WTC11 (cell line): ENCODE data around the gene AK9. TPM values are rescaled to one million over a fixed set of nuclear protein-coding genes. Genes with fewer than 3 reads are reported as not detected.

Experiments used
- CBFB ChIP-seq: sonication (generic); formaldehyde crosslinking; IDR thresholded peaks from 2 replicates; pipeline ENCODE4 v1.8.1; 2022; ENCODE audit warnings: mild to moderate bottlenecking, low read depth, missing genetic modification reagents
- ETV6 ChIP-seq: sonication (generic); formaldehyde crosslinking; IDR thresholded peaks from 2 replicates; pipeline ENCODE4 v1.8.1; 2022; ENCODE audit warnings: mild to moderate bottlenecking, missing genetic modification reagents
- HMGA2 ChIP-seq: fragments of 250-450 bp; sonication (Bioruptor Pico); IDR thresholded peaks from 2 replicates; pipeline ENCODE4 v1.4.0; 2021; ENCODE audit warnings: mild to moderate bottlenecking, moderate library complexity
- MXD4 ChIP-seq: fragments of 250-450 bp; sonication (Bioruptor Pico); IDR thresholded peaks from 2 replicates; pipeline ENCODE4 v1.8.0; 2021; ENCODE audit warnings: mild to moderate bottlenecking, moderate library complexity, borderline replicate concordance
- NR2C2 ChIP-seq: sonication (generic); formaldehyde crosslinking; IDR thresholded peaks from 2 replicates; pipeline ENCODE4 v1.8.0; 2022; ENCODE audit warnings: mild to moderate bottlenecking, missing genetic modification reagents
- RELA ChIP-seq: sonication (generic); formaldehyde crosslinking; IDR thresholded peaks from 2 replicates; pipeline ENCODE4 v1.8.1; 2022; ENCODE audit warnings: missing genetic modification reagents, mild to moderate bottlenecking, borderline replicate concordance
- RORB ChIP-seq: fragments of 250-450 bp; sonication (Bioruptor Pico); IDR thresholded peaks from 2 replicates; pipeline ENCODE4 v1.9.0; 2021; ENCODE audit warnings: mild to moderate bottlenecking
- SOX15 ChIP-seq: fragments of 250-450 bp; sonication (Bioruptor Pico); IDR thresholded peaks from 2 replicates; pipeline ENCODE4 v1.9.0; 2021; ENCODE audit warnings: mild to moderate bottlenecking
- TCF7 ChIP-seq: sonication (generic); formaldehyde crosslinking; IDR thresholded peaks from 2 replicates; pipeline ENCODE4 v1.8.0; 2022; ENCODE audit warnings: mild to moderate bottlenecking, low read depth, missing genetic modification reagents, moderate library complexity
- TEAD1 ChIP-seq: sonication (generic); formaldehyde crosslinking; IDR thresholded peaks from 2 replicates; pipeline ENCODE4 v1.8.0; 2022; ENCODE audit warnings: mild to moderate bottlenecking, missing genetic modification reagents
- TEAD4 ChIP-seq: sonication (generic); formaldehyde crosslinking; IDR thresholded peaks from 2 replicates; pipeline ENCODE4 v1.8.0; 2022; ENCODE audit warnings: mild to moderate bottlenecking, missing genetic modification reagents
- ZNF263 ChIP-seq: sonication (generic); formaldehyde crosslinking; IDR thresholded peaks from 2 replicates; pipeline ENCODE4 v1.8.1; 2022; ENCODE audit warnings: low read depth, mild to moderate bottlenecking, moderate library complexity, missing genetic modification reagents
- total RNA-seq: library from RNA; stranded (reverse); gene quantifications from 3 replicates; pipeline ENCODE4 v1.2.3, GENCODE V29; 2021
- TF ChIP-seq, protein P1 (sequence below): fragments of 200-600 bp; IDR thresholded peaks from 2 replicates; pipeline ENCODE4 v1.8.0; 2022; ENCODE audit warnings: antibody characterized with exemption
- TF ChIP-seq, protein P2 (sequence below): sonication (generic); formaldehyde crosslinking; IDR thresholded peaks from 2 replicates; pipeline ENCODE4 v1.8.1; 2022; ENCODE audit warnings: mild to moderate bottlenecking, moderate library complexity, missing genetic modification reagents
- TF ChIP-seq, protein P3 (sequence below): fragments of 250-450 bp; sonication (Bioruptor Pico); IDR thresholded peaks from 2 replicates; pipeline ENCODE4 v2.1.2; 2022; ENCODE audit warnings: mild to moderate bottlenecking, moderate library complexity
- TF ChIP-seq, protein P4 (sequence below): sonication (generic); formaldehyde crosslinking; IDR thresholded peaks from 2 replicates; pipeline ENCODE4 v1.8.1; 2023; ENCODE audit warnings: mild to moderate bottlenecking, missing genetic modification reagents
- TF ChIP-seq, protein P5 (sequence below): sonication (generic); formaldehyde crosslinking; IDR thresholded peaks from 2 replicates; pipeline ENCODE4 v1.8.1; 2023; ENCODE audit warnings: mild to moderate bottlenecking, missing genetic modification reagents
- TF ChIP-seq, protein P6 (sequence below): fragments of 250-450 bp; sonication (Bioruptor Pico); IDR thresholded peaks from 2 replicates; pipeline ENCODE4 v1.9.0; 2021; ENCODE audit warnings: mild to moderate bottlenecking, borderline replicate concordance

AK9 gene
- total RNA-seq, 1 experiment from 2014 or later, result 3.7 TPM

DNA sequence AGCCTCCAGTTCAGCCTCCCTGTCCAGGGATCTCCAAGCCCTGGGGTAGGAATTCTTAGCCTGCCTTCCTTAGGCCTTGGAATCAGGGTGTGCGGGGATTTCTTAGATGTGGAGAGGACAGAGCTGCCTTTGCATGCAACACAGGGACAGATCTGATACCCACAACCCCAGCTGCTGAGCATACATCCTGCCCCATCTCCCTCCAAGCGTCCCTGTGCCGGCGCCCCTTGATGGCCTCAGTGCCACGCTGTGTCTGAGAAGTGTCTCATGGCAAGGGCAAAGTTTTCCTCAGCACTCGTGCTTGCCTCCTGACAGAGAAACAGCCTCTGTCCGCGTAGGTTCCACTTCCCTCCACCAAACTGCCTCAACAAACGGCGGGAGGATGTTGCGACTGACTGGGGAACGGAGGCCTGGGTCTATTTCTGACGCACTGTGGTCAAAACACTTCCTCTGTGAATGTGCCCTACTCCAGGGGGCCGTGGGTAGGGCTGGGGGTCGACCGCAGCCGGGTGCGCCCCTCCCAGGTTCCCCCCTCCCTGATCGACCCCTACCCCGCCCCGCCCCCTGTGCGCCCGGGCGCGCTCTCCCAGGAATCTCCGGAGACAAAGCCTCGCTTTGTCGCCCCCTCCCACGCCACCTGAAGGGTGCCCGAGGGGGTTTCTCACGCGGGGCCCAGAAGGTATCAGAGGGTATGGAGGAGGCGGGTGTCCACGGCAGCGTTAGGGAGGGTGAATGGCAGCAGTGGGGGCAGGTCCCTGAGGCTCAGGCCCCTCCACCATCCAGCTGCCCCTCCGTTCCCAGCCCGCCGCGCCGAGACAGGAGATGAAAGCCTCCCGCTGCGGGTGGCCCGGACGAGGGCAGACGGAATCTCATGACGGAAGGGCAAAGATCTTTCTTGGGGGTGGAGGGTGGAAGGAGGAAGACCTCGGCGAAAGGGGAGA, 236.2 kb downstream of the AK9 start (continued):
- TF ChIP-seq, protein P1, sequence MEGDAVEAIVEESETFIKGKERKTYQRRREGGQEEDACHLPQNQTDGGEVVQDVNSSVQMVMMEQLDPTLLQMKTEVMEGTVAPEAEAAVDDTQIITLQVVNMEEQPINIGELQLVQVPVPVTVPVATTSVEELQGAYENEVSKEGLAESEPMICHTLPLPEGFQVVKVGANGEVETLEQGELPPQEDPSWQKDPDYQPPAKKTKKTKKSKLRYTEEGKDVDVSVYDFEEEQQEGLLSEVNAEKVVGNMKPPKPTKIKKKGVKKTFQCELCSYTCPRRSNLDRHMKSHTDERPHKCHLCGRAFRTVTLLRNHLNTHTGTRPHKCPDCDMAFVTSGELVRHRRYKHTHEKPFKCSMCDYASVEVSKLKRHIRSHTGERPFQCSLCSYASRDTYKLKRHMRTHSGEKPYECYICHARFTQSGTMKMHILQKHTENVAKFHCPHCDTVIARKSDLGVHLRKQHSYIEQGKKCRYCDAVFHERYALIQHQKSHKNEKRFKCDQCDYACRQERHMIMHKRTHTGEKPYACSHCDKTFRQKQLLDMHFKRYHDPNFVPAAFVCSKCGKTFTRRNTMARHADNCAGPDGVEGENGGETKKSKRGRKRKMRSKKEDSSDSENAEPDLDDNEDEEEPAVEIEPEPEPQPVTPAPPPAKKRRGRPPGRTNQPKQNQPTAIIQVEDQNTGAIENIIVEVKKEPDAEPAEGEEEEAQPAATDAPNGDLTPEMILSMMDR, result no peak
- TF ChIP-seq HMGA2 (CRISPR knock-in tag) (no peak), RORB (CRISPR knock-in tag) (no peak), NR2C2 (CRISPR knock-in tag) (no peak), TCF7 (CRISPR knock-in tag) (no peak), MXD4 (no peak), ETV6 (no peak; the same call in 1 of the 2 replicates), ZNF263 (CRISPR knock-in tag) (no peak), TEAD1 (CRISPR knock-in tag) (0 out of 2 replicates have a peak, but pooled peaks have one; percentile 14), TEAD4 (CRISPR knock-in tag) (no peak), SOX15 (CRISPR knock-in tag) (no peak), RELA (no peak), CBFB (CRISPR knock-in tag) (no peak)
- TF ChIP-seq, protein P2, sequence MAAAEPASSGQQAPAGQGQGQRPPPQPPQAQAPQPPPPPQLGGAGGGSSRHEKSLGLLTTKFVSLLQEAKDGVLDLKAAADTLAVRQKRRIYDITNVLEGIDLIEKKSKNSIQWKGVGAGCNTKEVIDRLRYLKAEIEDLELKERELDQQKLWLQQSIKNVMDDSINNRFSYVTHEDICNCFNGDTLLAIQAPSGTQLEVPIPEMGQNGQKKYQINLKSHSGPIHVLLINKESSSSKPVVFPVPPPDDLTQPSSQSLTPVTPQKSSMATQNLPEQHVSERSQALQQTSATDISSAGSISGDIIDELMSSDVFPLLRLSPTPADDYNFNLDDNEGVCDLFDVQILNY, result no peak
- TF ChIP-seq, protein P3, sequence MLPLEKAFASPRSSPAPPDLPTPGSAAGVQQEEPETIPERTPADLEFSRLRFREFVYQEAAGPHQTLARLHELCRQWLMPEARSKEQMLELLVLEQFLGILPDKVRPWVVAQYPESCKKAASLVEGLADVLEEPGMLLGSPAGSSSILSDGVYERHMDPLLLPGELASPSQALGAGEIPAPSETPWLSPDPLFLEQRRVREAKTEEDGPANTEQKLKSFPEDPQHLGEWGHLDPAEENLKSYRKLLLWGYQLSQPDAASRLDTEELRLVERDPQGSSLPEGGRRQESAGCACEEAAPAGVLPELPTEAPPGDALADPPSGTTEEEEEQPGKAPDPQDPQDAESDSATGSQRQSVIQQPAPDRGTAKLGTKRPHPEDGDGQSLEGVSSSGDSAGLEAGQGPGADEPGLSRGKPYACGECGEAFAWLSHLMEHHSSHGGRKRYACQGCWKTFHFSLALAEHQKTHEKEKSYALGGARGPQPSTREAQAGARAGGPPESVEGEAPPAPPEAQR (CRISPR knock-in tag), result no peak
- TF ChIP-seq, protein P4, sequence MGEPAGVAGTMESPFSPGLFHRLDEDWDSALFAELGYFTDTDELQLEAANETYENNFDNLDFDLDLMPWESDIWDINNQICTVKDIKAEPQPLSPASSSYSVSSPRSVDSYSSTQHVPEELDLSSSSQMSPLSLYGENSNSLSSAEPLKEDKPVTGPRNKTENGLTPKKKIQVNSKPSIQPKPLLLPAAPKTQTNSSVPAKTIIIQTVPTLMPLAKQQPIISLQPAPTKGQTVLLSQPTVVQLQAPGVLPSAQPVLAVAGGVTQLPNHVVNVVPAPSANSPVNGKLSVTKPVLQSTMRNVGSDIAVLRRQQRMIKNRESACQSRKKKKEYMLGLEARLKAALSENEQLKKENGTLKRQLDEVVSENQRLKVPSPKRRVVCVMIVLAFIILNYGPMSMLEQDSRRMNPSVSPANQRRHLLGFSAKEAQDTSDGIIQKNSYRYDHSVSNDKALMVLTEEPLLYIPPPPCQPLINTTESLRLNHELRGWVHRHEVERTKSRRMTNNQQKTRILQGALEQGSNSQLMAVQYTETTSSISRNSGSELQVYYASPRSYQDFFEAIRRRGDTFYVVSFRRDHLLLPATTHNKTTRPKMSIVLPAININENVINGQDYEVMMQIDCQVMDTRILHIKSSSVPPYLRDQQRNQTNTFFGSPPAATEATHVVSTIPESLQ, result no peak
- TF ChIP-seq, protein P5, sequence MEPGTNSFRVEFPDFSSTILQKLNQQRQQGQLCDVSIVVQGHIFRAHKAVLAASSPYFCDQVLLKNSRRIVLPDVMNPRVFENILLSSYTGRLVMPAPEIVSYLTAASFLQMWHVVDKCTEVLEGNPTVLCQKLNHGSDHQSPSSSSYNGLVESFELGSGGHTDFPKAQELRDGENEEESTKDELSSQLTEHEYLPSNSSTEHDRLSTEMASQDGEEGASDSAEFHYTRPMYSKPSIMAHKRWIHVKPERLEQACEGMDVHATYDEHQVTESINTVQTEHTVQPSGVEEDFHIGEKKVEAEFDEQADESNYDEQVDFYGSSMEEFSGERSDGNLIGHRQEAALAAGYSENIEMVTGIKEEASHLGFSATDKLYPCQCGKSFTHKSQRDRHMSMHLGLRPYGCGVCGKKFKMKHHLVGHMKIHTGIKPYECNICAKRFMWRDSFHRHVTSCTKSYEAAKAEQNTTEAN (CRISPR knock-in tag), result no peak
- TF ChIP-seq, protein P6, sequence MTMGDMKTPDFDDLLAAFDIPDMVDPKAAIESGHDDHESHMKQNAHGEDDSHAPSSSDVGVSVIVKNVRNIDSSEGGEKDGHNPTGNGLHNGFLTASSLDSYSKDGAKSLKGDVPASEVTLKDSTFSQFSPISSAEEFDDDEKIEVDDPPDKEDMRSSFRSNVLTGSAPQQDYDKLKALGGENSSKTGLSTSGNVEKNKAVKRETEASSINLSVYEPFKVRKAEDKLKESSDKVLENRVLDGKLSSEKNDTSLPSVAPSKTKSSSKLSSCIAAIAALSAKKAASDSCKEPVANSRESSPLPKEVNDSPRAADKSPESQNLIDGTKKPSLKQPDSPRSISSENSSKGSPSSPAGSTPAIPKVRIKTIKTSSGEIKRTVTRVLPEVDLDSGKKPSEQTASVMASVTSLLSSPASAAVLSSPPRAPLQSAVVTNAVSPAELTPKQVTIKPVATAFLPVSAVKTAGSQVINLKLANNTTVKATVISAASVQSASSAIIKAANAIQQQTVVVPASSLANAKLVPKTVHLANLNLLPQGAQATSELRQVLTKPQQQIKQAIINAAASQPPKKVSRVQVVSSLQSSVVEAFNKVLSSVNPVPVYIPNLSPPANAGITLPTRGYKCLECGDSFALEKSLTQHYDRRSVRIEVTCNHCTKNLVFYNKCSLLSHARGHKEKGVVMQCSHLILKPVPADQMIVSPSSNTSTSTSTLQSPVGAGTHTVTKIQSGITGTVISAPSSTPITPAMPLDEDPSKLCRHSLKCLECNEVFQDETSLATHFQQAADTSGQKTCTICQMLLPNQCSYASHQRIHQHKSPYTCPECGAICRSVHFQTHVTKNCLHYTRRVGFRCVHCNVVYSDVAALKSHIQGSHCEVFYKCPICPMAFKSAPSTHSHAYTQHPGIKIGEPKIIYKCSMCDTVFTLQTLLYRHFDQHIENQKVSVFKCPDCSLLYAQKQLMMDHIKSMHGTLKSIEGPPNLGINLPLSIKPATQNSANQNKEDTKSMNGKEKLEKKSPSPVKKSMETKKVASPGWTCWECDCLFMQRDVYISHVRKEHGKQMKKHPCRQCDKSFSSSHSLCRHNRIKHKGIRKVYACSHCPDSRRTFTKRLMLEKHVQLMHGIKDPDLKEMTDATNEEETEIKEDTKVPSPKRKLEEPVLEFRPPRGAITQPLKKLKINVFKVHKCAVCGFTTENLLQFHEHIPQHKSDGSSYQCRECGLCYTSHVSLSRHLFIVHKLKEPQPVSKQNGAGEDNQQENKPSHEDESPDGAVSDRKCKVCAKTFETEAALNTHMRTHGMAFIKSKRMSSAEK (CRISPR knock-in tag), result no peak
